NK-92 (cell line): ENCODE data around the gene NXN.
"Not testable (repeated sequence)": the region's sequence is repeated elsewhere in the genome, so short reads cannot be mapped to it uniquely, and the experiment has no call there.

Experiments
- DNase-seq: peaks from one replicate; lab custom pipeline; 2025; ENCODE audit not compliant: unreplicated experiment; lab: John Stamatoyannopoulos, UW

The NXN gene

DNA sequence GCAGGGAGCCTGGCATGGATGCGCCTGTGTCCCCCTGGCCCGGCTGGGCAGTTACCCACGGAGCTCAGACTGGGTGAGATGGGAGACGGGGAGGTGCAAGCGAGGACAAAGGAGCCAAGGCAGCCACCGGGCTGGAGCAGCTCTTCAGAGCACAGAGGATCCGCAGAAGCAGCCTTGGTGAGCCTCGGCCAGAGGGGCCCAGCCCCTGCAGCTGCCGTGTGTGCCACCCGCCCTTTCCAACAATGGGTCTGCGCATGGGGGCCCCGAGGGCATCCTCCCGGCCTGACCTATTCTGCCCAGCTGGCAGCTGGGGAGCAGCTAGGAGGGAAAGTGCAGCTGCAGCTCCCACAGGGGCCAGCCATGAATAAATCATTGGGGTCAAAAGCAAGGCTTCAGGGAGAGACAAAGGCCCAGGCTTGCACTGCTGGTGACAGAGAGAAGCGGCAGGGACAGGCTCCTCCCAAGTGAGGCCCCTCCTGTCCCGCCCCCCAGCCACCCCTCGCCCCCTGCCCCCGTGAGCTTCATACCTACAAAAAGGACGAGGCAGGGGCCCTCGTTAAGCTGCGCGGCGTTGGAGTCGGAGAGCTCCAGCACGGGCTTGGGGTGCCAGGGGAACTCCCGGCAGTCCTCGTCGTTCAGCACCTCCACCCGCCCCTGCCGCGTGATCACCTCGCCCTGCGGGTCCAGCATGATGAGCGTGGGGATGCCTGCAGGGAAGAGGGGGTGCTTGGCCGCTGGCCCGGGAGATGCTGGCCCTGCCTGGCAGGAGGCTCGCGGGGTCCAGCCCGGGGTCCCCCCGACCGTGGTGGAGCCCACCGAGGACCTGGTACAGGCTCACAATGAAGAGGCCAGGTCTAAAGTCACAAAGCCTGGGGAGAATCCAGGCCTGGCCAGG, 174.8 kb downstream of the NXN start:
- no peak for DNase-seq

GRCh38 chr17:802901-803881, 176.4 kb downstream of the NXN start:
- DNase-seq: no peak

GRCh38 chr17:802481-802880, 177.1 kb downstream of the NXN start:
- no peak for DNase-seq

- no peak for DNase-seq
Measured at GRCh38 chr17:801660-802059, 177.9 kb downstream of the NXN start.

GRCh38 chr17:800446-801242, 178.9 kb downstream of the NXN start:
- DNase-seq: no peak

DNA sequence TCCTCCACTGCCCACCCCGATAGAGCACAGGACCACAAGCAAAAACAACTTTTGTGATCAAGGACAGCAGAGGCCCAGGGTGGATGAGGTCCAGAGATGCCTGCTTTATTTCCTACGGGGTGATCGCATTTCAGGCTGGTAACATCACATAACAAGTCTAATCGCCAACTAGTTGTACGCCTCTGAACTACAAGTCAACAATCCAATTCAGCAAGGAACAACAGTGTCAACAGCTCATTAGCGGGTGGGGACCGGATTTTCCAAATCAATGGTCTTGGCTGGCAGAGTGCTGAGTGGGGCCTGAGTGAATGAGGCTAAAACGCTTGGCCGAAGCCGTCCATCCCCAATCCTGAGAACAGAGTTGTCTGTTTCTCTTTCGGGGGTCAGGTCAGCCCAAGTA, 180.3 kb downstream of the NXN start:
- DNase-seq: no peak

- DNase-seq: no peak
Measured at GRCh38 chr17:798246-798645, 181.3 kb downstream of the NXN start.

GRCh38 chr17:797236-797840, 182.2 kb downstream of the NXN start:
- DNase-seq: no peak

DNA sequence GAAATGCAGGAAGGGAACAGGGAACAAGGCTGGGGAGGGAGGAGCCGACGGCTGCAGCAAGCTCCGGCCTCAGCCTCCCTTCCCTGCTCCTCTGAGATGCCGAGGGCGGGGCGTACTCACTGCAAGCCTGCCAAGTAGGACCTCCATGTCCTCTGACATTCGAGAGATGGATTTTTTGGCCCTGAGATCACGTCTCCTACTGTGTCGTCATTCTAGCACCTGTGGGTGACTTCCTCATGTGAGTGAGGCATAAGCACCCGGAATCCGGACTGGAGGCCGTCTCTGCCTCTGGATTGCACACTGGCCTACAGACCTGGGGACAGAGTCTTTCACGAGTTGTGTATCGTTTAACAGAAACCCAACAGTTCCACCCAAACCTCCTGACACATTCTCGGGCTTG, 183.0 kb downstream of the NXN start:
- no peak for DNase-seq

GRCh38 chr17:795721-796120, 183.9 kb downstream of the NXN start:
- DNase-seq: no peak

DNA sequence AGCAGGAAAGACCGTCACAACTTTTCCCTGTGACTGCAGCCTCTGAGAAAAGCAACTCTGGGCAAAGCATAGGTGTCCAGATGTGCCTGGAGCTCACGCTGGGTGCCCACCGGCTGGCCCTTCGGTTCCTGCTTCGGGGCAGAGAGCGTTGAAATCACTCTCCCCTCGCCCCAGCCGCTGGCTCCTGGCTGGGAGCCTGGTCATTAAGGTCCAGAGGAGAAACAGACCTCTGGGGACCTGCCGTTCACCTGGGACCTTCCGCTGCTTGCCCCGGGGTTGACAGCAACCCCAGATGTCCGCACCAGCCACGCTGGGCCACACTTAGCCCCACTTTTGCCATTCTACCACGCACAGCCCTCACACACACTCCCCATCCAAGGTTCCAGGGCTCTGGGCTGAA, 184.3 kb downstream of the NXN start:
- DNase-seq: no peak

GRCh38 chr17:794876-795275, 184.7 kb downstream of the NXN start:
- no peak for DNase-seq

GRCh38 chr17:792277-792676, 187.3 kb downstream of the NXN start:
- DNase-seq: no peak

DNA sequence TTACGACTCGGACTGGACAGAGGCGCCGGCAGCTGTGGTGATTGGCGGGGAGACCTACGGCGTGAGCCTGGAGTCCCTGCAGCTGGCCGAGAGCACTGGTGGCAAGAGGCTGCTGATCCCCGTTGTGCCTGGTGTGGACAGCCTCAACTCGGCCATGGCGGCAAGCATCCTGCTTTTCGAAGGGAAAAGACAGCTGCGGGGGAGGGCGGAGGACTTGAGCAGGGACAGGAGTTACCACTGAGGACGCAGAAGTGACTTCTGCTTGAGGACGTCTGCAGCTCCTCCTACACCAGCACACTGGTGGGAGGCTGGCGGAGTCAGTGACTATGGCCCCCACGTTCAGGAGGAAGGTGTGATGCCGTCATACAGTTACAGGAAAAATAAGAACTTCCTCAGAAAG, 187.7 kb downstream of the NXN start:
- no peak for DNase-seq

DNA sequence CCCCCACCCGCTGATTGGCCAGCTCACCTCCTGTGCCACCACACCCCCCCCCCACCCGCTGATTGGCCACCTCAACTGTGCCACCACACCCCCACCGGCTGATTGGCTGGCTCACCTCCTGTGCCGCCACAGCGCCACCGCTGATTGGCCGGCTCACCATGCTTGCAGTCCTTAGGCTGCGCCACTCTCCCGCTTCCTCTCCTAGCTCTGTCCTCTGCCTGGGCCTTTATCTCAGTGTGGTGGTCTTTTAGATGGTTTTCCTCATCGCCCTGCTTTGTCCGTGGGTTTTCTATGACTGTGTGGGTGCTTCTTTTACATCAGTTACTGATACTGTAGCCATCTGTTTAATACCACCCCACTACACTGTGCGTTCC, 188.7 kb downstream of the NXN start:
- DNase-seq: not testable (repeated sequence)

- not testable (repeated sequence) for DNase-seq
Measured at GRCh38 chr17:789931-790873, 189.4 kb downstream of the NXN start.

DNA sequence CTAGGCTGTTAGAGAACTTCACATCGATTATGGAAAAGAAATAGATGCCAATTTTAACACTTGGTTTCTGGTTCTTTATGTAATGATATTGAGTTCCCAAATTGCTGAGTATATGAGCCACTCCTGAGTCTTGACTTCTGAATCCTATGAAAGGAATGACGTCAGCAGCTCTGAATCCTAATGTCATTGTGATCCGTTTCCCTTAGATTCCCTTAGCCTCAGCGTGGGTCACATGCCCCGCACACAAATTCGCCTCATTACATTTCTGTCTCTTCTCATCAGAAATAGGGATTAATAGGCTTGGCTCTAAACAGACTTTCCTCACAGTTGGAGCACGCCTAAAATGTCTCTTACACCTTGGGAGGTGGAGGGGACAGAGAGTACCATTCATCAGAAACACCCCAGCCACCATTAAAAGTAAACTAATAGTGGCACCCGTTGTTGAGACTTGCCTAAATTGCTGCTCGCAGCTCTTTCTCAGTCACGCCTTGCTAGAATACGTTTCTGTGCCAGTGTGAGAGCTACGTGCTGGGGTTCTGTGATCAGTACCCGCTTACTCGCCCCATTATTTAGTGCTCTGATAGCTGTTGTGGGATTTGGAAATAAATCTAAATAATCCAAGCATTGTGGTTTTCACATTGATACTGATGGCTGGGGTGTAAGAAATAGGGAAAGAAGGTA, 190.3 kb downstream of the NXN start:
- no peak for DNase-seq

DNA sequence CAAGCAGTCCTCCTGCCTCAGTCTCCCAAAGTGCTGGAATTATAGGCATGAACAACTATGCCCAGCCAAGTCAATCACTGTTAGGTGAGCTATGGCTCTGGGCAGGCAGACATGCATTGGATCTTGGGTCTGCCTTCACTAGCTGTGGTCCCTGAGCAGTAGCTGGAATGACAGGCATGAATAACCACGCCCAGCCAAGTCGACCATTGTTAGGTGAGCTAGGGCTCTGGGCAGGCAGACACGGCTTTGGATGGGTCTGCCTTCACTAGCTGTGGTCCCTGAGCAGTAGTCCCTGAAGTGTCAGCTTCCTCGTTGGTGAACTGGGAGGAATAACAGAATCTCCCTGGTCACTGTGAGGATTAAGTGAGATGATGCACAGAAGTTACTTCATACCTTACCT, 191.0 kb downstream of the NXN start:
- DNase-seq: no peak

- DNase-seq: no peak
Measured at GRCh38 chr17:787641-788221, 191.8 kb downstream of the NXN start.
